Lung (tissue), 12 donors: ENCODE data around the gene SDCBP2. TPM values are rescaled to one million over a fixed set of nuclear protein-coding genes. Genes with fewer than 3 reads are reported as not detected.
A peak's percentile ranks its signal among the peaks of the same experiment; 100 is the strongest.

ENCODE experiments used
- ATAC-seq: fragments of 200-7000 bp; cut with Tn5 transposase; one replicate; pipeline ENCODE4 v1.9.1; 2020; ENCODE audit warnings: moderate number of reproducible peaks; ENCODE audit not compliant: insufficient read depth, low FRiP score
- DNase-seq, 3 donors: peaks; one replicate each; pipeline ENCODE4 v3.0.0-alpha.2; 2013 to 2017
- H3K27ac ChIP-seq, 2 donors: one replicate each; pipeline ENCODE4 v1.5.1; 2013; ENCODE audit warnings: mild to moderate bottlenecking in 2 of 2, moderate library complexity in 2 of 2, control low read depth in 1 of 2, inconsistent platforms in 1 of 2, low read depth in 1 of 2, low read length in 1 of 2
- H3K27me3 ChIP-seq, 3 donors: one replicate each; pipeline ENCODE4 v1.5.1; 2013; ENCODE audit warnings: low read length in 2 of 3; ENCODE audit not compliant: control insufficient read depth in 3 of 3, insufficient read depth in 3 of 3
- H3K36me3 ChIP-seq, 4 donors: one replicate each; pipeline ENCODE4 v1.5.1; 2013; ENCODE audit warnings: low read length in 4 of 4, mild to moderate bottlenecking in 1 of 4, moderate library complexity in 1 of 4; ENCODE audit not compliant: control insufficient read depth in 4 of 4, insufficient read depth in 4 of 4
- H3K4me1 ChIP-seq, 5 donors: one replicate each; pipeline ENCODE4 v1.5.1; 2013; ENCODE audit warnings: low read length in 5 of 5, mild to moderate bottlenecking in 2 of 5, moderate library complexity in 1 of 5; ENCODE audit not compliant: control insufficient read depth in 5 of 5, insufficient read depth in 5 of 5
- H3K4me3 ChIP-seq: one replicate; pipeline ENCODE4 v1.5.1; 2013; ENCODE audit warnings: mild to moderate bottlenecking, control low read depth, moderate library complexity
- H3K9ac ChIP-seq, 2 donors: one replicate each; pipeline ENCODE4 v1.5.1; 2013; ENCODE audit warnings: low read length in 2 of 2, control low read depth in 1 of 2; ENCODE audit not compliant: insufficient read depth in 1 of 2
- H3K9me3 ChIP-seq, 4 donors: one replicate each; pipeline ENCODE4 v1.5.1; 2013; ENCODE audit warnings: low read length in 3 of 4, mild to moderate bottlenecking in 1 of 4, moderate library complexity in 1 of 4; ENCODE audit not compliant: control insufficient read depth in 4 of 4, insufficient read depth in 3 of 4
- WGBS, 2 donors: extraction: QIAGEN DNeasy Blood & Tissue Kit; methylation state at CpG; one replicate each; pipeline ENCODE4 v1.1.7; 2013; 5-methylcytosine and 5-hydroxymethylcytosine counted together
- polyA plus RNA-seq, 2 donors: library from polyadenylated mRNA; stranded (reverse); fragments of 200-250 nt; gene quantifications; one replicate each; pipeline ENCODE4 v1.2.1, GENCODE V29; 2013
- total RNA-seq, 2 donors: library from RNA; depleted of rRNA in 1 of 2; stranded (reverse); fragments of >200 nt in 1 of 2; gene quantifications; one replicate each; pipeline ENCODE4 v1.2.1, GENCODE V29; 2014 to 2021
- TF ChIP-seq, protein P1 (sequence below): IDR thresholded peaks from 2 replicates; pipeline ENCODE4 v1.5.1; 2012; ENCODE audit warnings: mild to moderate bottlenecking; ENCODE audit errors: control extremely low read depth, extremely low read depth
- donor health status: control.
- donor health status: control.
- donor health status: Bipolar disorder and iron deficiency.
- donor health status: healthy.
- donor health status: DM: yes; HTN: yes; CAD: no.

Gene SDCBP2
- total and polyA plus RNA-seq, 4 donors = 3.5 to 18.1 (median 12.5) TPM

DNA sequence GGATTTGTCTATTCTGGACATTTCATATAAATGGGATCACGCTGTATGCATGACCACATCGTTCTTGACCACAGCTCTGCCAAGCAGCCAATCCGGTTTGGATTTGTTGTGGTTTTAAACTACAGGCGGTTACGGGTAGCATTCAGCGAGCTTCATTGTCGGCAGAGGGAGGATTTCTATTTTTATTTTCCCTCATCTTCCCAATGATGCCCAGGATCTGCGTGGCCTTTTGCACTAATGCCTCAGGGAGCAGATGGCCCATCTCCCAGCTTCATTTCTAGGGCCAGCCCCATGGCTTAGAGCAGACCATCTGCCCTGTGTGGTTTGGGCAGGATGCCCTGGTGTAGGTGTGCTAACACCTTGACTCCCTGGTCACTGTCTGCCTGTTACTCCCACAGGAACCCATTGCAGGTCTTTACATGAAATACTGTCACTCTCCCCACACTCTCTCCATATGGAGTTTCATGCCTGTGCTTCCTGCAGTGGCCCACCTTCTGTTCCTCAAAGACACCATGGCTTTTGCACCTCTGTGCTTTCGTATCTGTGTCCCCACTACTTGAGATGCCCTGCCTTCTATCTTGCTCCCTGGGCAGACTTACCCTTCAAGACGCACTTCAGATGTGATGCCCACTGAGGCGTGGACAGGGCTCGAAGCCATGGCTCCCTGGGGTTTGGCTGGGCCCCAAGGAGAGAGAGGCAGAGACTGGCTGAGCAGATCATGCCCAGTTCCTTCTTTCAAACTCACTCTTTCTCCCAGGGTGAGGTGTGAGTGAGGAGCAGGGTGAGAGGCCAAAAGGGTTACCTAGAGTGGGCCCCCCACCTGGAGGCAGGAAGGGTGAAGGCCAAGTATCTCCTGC lies 26.0 kb downstream of the SDCBP2 start:
- 88% methylated on average over 12 of the region's 12 CpGs for WGBS, 2 donors
- TF ChIP-seq, protein P1, sequence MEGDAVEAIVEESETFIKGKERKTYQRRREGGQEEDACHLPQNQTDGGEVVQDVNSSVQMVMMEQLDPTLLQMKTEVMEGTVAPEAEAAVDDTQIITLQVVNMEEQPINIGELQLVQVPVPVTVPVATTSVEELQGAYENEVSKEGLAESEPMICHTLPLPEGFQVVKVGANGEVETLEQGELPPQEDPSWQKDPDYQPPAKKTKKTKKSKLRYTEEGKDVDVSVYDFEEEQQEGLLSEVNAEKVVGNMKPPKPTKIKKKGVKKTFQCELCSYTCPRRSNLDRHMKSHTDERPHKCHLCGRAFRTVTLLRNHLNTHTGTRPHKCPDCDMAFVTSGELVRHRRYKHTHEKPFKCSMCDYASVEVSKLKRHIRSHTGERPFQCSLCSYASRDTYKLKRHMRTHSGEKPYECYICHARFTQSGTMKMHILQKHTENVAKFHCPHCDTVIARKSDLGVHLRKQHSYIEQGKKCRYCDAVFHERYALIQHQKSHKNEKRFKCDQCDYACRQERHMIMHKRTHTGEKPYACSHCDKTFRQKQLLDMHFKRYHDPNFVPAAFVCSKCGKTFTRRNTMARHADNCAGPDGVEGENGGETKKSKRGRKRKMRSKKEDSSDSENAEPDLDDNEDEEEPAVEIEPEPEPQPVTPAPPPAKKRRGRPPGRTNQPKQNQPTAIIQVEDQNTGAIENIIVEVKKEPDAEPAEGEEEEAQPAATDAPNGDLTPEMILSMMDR = no peak
- H3K4me1 ChIP-seq = peaks cover 0 to 4% (median 0%) of the 10 kb centered on the region in 5 donors
- DNase-seq (peak in 1 of 3 donors; percentile 20), ATAC-seq (no peak)
- no peak overlapping the region for H3K27ac ChIP-seq
- H3K27me3 ChIP-seq = no peaks in the 10 kb centered on the region
- H3K4me3 ChIP-seq = no peak overlapping the region
- H3K9me3 ChIP-seq = no peaks in the 10 kb centered on the region
- no peak overlapping the region for H3K9ac ChIP-seq
- H3K36me3 ChIP-seq = peaks cover 0 to 13% (median 0%) of the 10 kb centered on the region in 4 donors

GRCh38 chr20:1301031-1301529 lies 27.9 kb downstream of the SDCBP2 start:
- H3K36me3 ChIP-seq = peaks cover 0 to 13% (median 0%) of the 10 kb centered on the region in 4 donors
- TF ChIP-seq, protein P1 = no peak
- H3K27ac ChIP-seq = no peak overlapping the region
- H3K4me3 ChIP-seq = no peak overlapping the region
- H3K9ac ChIP-seq = no peak overlapping the region
- WGBS, 2 donors = 66 to 68% methylated on average over 9 of the region's 9 CpGs
- DNase-seq = no peak
- no peak for ATAC-seq
- H3K4me1 ChIP-seq = peaks cover 0 to 7% (median 0%) of the 10 kb centered on the region in 5 donors
- H3K27me3 ChIP-seq = no peaks in the 10 kb centered on the region
- no peaks in the 10 kb centered on the region for H3K9me3 ChIP-seq

- TF ChIP-seq, protein P1 = no peak
- peaks cover 0 to 7% (median 0%) of the 10 kb centered on the region in 4 donors for H3K36me3 ChIP-seq
- H3K9me3 ChIP-seq = no peaks in the 10 kb centered on the region
- no peak for ATAC-seq
- no peaks in the 10 kb centered on the region for H3K27me3 ChIP-seq
- no peak overlapping the region for H3K4me3 ChIP-seq
- no peak overlapping the region for H3K9ac ChIP-seq
- WGBS, 2 donors = 90 to 96% methylated on average over 18 of the region's 18 CpGs
- H3K27ac ChIP-seq = no peak overlapping the region
- DNase-seq = no peak
- H3K4me1 ChIP-seq = peaks cover 0 to 7% (median 0%) of the 10 kb centered on the region in 5 donors
Observed at GRCh38 chr20:1300083-1300840, 28.7 kb downstream of the SDCBP2 start.
